ENCODE measurements around the gene ESRRA.

DNA sequence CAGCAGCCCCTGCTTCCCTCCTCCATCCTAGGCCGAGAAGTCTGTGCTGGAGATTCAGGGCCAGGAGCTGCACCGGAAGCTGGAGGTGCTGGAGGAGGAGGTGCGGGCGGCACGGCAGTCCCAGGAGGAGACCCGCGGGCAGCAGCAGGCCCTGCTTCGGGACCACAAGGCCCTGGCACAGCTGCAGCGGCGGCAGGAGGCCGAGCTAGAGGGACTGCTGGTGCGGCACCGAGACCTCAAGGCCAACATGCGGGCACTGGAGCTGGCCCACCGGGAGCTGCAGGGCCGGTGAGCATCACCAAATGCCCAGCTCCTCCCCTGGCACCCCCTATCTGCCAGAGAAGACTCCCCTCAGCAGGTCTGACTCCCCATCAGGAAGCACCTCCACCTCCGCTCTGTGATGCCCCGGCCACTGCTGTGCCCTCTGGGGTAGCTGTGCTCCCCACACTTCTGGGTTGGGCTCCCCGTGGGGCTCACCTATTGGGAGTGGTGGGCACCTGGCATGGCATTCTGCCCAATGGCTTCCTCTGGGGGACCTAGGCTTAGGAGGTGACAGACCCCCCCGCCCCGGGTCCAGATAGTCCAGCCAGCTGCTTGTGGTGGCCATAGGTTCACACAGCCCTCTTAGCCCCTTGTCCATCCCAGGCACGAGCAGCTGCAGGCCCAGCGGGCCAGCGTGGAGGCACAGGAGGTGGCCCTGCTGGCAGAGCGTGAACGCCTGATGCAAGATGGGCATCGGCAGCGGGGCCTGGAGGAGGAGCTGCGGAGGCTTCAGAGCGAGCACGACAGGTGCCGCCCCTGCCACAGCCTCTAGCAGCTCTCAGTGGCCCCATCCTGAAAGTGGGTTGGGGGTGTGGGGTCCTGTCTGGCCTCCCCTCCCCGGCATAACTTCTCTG lies 47.0 kb downstream of the ESRRA start:
- TF ChIP-seq HNRNPK (IDR thresholded peaks at IDR 0.05; ENCODE audit: low read depth, low read length, poor library complexity, severe bottlenecking) (no peak), BACH1 (tag; IDR thresholded peaks at IDR 0.05) (no peak), SMARCA5 (IDR thresholded peaks at IDR 0.05) (no peak), CHD1 (IDR thresholded peaks at IDR 0.05; ENCODE audit: low read length) (no peak), NR2C1 (IDR thresholded peaks at IDR 0.05) (no peak), NR2C1 (tag; IDR thresholded peaks at IDR 0.05) (no peak)
